Inferior parietal cortex (tissue), 1 donor: ENCODE results near the gene KRTAP10-2.

Source experiments
- DNase-seq: peaks from one replicate; pipeline ENCODE4 v3.0.0-alpha.2; 2016; ENCODE audit errors: extremely low spot score

The KRTAP10-2 gene

GRCh38 chr21:44526096-44526997, 25.0 kb downstream of the KRTAP10-2 start:
- DNase-seq: no peak

- no peak for DNase-seq
These were observed 25.8 kb downstream of the KRTAP10-2 start for GRCh38 chr21:44525391-44526095.

- no peak for DNase-seq
These were observed 26.6 kb downstream of the KRTAP10-2 start for GRCh38 chr21:44524414-44525371.

- DNase-seq: no peak
These were observed 27.5 kb downstream of the KRTAP10-2 start for GRCh38 chr21:44523567-44524413.

- DNase-seq: no peak
These were observed 28.5 kb downstream of the KRTAP10-2 start for GRCh38 chr21:44522753-44523204.

GRCh38 chr21:44521928-44522752, 29.2 kb downstream of the KRTAP10-2 start:
- DNase-seq: no peak

GRCh38 chr21:44521301-44521927, 29.9 kb downstream of the KRTAP10-2 start:
- DNase-seq: no peak

GRCh38 chr21:44520326-44521300, 30.7 kb downstream of the KRTAP10-2 start:
- no peak for DNase-seq

- DNase-seq: no peak
These were observed 31.7 kb downstream of the KRTAP10-2 start for GRCh38 chr21:44519346-44520325.

GRCh38 chr21:44518686-44519085, 32.6 kb downstream of the KRTAP10-2 start:
- no peak for DNase-seq

GRCh38 chr21:44517175-44517899, 34.0 kb downstream of the KRTAP10-2 start:
- peak; percentile 53 for DNase-seq

GRCh38 chr21:44516828-44517174, 34.5 kb downstream of the KRTAP10-2 start:
- DNase-seq: no peak

- DNase-seq: no peak
These were observed 35.0 kb downstream of the KRTAP10-2 start for GRCh38 chr21:44516342-44516741.

GRCh38 chr21:44515359-44516165, 35.7 kb downstream of the KRTAP10-2 start:
- DNase-seq: no peak

GRCh38 chr21:44514746-44515358, 36.5 kb downstream of the KRTAP10-2 start:
- no peak for DNase-seq
